Adrenal gland (tissue), 12 donors: ENCODE measurements around the gene EPB41L2. TPM values are rescaled to one million over a fixed set of nuclear protein-coding genes. Genes with fewer than 3 reads are reported as not detected.

ENCODE experiments used
- DNase-seq, 7 donors: peaks; one replicate each; pipeline ENCODE4 v3.0.0-alpha.2; 2019 to 2020
- H3K27ac ChIP-seq, 5 donors: fragments of 200-600 bp; sonication (generic) in 4 of 5; 1 replicate in 3 of 5; 2 replicates in 2 of 5; pipeline versions ENCODE4 v1.5.1 to v1.8.0; 2016 to 2020; ENCODE audit warnings: mild to moderate bottlenecking in 1 of 5
- H3K27me3 ChIP-seq: fragments of 200-600 bp; 2 replicates; pipeline ENCODE4 v1.8.0; 2021
- H3K36me3 ChIP-seq, 2 donors: fragments of 200-600 bp; replicated peaks in 1 of 2; 1 replicate in 1 of 2; 2 replicates in 1 of 2; pipeline versions ENCODE4 v1.5.1 to v1.8.0; 2018 to 2022
- H3K4me1 ChIP-seq, 2 donors: fragments of 200-600 bp; replicated peaks in 1 of 2; 1 replicate in 1 of 2; 2 replicates in 1 of 2; pipeline versions ENCODE4 v1.5.1 to v1.8.0; 2018 to 2021
- H3K4me3 ChIP-seq, 4 donors: fragments of 200-600 bp; sonication (generic) in 3 of 4; one replicate each; pipeline ENCODE4 v1.5.1; 2016 to 2018
- H3K9me3 ChIP-seq, 3 donors: fragments of 200-600 bp; sonication (generic) in 1 of 3; replicated peaks in 1 of 3; 1 replicate in 2 of 3; 2 replicates in 1 of 3; pipeline versions ENCODE4 v1.5.1 to v1.8.0; 2016 to 2021
- POLR2A ChIP-seq, 2 donors: fragments of 450-650 bp; IDR thresholded peaks; one replicate each; pipeline ENCODE4 v1.6.1; 2017; ENCODE audit warnings: antibody characterized with exemption in 2 of 2, mild to moderate bottlenecking in 2 of 2, moderate library complexity in 1 of 2
- WGBS, 4 donors: extraction: QIAGEN DNeasy Blood & Tissue Kit in 2 of 4; methylation state at CpG; one replicate each; pipeline versions ENCODE4 v1.1.5 to v1.1.7; 2013 to 2017; 5-methylcytosine and 5-hydroxymethylcytosine counted together
- intact Hi-C, 2 donors: fragments of 100-400 bp; cut with DNase I; formaldehyde crosslinking; loops; one replicate each; pipeline versions ENCODE4 v1.14.1 to v1.15.0; 2022 to 2023
- polyA plus RNA-seq, 3 donors: library from polyadenylated mRNA; stranded (reverse); fragments of 200-250 nt in 2 of 3; fragments of 350-450 nt in 1 of 3; fragmentation: Illumina TruSeq in 1 of 3; extraction: RNeasy Lipid Tissue Mini Kit (QIAGEN cat#74804) in 1 of 3; gene quantifications; one replicate each; pipeline ENCODE4 v1.2.3, GENCODE V29; 2013 to 2014
- total RNA-seq, 9 donors: library from RNA; depleted of rRNA in 4 of 9; stranded (reverse); fragments of >200 nt in 4 of 9; fragments of 120-200 nt in 1 of 9; fragmentation: NEBNext Ultra II Directional in 1 of 9; extraction: Animal tissue kit (Norgen Biotek cat#: 25700) in 1 of 9; gene quantifications; one replicate each; pipeline versions ENCODE4 v1.1.0 to v1.2.4, GENCODE V29; 2013 to 2023
- TF ChIP-seq, protein P1 (sequence below), 6 experiments: fragments of 450-650 bp in 4 of 6; fragments of 200-600 bp in 2 of 6; sonication (generic) in 1 of 6; IDR thresholded peaks; 1 replicate in 5 of 6; 2 replicates in 1 of 6; pipeline versions ENCODE4 v1.5.1 to v1.8.0; 2016 to 2021; ENCODE audit warnings: antibody characterized with exemption in 6 of 6, mild to moderate bottlenecking in 2 of 6, moderate library complexity in 1 of 6
- donor health status: healthy with polysubstance abuse.
- donor health status: Bipolar disorder and iron deficiency.
- donor health status: DM: yes; HTN: yes; CAD: no.
- donor health status: DM: no; HTN: no; CAD: no.
- donor health status: DM: no; HTN: no; CAD: no.
- donor health status: DM: yes; HTN: yes; CAD: no.

Gene EPB41L2
- total and polyA plus RNA-seq, 12 donors, result 30.6 to 101 (median 82.4) TPM

DNA sequence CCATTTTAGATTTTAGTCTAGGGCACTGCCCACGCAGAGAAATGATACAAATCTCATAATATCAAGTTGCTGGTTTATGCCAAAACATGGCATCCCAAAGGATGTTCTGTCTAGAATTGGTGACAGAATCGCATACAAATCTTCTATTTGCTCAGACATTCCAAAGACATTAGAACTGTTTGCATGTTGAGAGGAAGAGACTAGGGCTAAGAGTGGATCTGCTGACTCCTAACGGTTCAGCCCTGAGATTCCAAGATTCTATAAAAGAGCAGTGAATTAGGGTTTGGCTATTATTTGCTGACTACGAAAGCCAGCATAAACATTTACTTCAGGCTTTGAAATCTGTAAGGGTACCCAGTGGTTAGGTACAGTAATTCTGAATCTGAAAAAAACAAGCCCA lies 3.6 kb downstream of the EPB41L2 start:
- Histone ChIP-seq H3K36me3 (no peaks in the 10 kb centered on the region), H3K27ac (no peak overlapping the region), H3K9me3 (peaks cover 0 to 13% (median 0%) of the 10 kb centered on the region in 3 donors), H3K4me3 (no peak overlapping the region), H3K4me1 (peaks cover 4 to 6% of the 10 kb centered on the region in 2 donors), H3K27me3 (no peaks in the 10 kb centered on the region)
- no peak for TF ChIP-seq POLR2A (IDR thresholded peaks at IDR 0.05)
- TF ChIP-seq, protein P1, sequence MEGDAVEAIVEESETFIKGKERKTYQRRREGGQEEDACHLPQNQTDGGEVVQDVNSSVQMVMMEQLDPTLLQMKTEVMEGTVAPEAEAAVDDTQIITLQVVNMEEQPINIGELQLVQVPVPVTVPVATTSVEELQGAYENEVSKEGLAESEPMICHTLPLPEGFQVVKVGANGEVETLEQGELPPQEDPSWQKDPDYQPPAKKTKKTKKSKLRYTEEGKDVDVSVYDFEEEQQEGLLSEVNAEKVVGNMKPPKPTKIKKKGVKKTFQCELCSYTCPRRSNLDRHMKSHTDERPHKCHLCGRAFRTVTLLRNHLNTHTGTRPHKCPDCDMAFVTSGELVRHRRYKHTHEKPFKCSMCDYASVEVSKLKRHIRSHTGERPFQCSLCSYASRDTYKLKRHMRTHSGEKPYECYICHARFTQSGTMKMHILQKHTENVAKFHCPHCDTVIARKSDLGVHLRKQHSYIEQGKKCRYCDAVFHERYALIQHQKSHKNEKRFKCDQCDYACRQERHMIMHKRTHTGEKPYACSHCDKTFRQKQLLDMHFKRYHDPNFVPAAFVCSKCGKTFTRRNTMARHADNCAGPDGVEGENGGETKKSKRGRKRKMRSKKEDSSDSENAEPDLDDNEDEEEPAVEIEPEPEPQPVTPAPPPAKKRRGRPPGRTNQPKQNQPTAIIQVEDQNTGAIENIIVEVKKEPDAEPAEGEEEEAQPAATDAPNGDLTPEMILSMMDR (IDR thresholded peaks at IDR 0.05), result no peak
- 85 to 91% (median 90%) methylated on average over 4 of the region's 4 CpGs for WGBS, 4 donors
- no peak for DNase-seq
- intact Hi-C loops, result no loop called here

DNA sequence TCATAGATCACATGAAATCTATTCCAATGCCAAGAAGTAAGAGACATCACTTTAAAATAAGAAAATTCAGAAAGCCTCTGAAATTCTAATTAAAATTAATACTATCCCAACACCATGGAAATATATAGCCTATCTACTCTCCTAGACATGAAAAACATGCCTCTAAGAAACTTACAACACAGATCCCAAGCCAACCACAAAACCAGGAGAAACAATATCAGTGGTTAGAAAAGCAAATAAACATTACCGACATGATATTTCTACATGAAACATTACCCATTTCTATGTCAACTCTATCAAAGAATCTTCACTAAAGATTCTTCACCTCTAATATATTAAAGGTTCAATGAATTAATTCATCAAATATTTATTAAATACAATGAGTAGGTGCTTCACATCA lies 4.8 kb downstream of the EPB41L2 start:
- no peak for DNase-seq
- no peak for TF ChIP-seq POLR2A (IDR thresholded peaks at IDR 0.05)
- TF ChIP-seq, protein P1 (IDR thresholded peaks at IDR 0.05), result no peak
- Histone ChIP-seq H3K36me3 (no peaks in the 10 kb centered on the region), H3K27me3 (no peaks in the 10 kb centered on the region), H3K9me3 (peaks cover 0 to 23% (median 0%) of the 10 kb centered on the region in 3 donors), H3K4me3 (no peak overlapping the region), H3K4me1 (no peaks in the 10 kb centered on the region), H3K27ac (no peak overlapping the region)
- intact Hi-C loops, result no loop called here
- 66 to 94% (median 91%) methylated on average over 1 of the region's 1 CpG for WGBS, 4 donors

DNA sequence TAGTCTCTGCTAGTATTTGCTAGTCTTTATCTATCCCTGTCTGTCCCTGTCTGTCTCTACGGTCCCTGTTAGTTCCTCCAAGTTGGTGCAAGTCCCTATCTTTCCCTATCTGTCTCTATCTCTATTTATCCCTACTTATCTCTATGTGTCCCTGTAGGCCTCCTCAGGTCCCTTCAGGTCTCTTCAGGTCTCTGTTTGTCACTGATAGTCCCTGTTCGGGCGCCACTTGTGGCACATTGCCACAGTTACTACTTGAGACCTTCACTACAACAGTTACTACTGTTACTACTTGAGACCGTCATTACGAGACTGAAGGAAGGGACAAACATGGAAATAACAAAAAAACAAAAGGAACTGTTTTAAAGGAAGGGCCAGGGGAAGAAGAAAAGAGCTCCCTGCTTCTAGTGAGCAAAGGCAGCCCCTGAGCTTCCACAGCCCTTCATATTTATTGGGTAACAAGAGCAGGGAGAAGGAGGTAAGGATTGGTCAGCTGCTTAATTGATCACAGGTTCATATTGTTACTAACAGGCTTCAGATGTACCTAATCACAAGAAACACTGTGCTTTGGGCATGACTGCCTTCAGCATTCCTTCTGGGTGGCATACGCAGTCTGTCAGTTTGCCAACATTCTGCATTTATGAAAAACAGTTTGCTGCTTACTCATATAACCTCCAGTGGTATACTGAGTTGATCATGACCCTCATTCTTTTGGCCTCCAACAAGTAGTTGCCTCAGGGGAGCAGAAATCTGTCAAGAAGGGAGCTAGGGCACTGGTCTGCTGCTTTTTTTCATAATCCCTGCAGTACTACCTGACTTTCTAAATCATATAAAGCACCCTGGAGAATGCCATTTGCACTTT lies 8.4 kb downstream of the EPB41L2 start:
- no peak for DNase-seq
- Histone ChIP-seq H3K27me3 (no peaks in the 10 kb centered on the region), H3K9me3 (peaks cover 0 to 23% (median 0%) of the 10 kb centered on the region in 3 donors), H3K4me1 (no peaks in the 10 kb centered on the region), H3K4me3 (no peak overlapping the region), H3K27ac (no peak overlapping the region), H3K36me3 (no peaks in the 10 kb centered on the region)
- TF ChIP-seq POLR2A (IDR thresholded peaks at IDR 0.05), result no peak
- TF ChIP-seq, protein P1 (IDR thresholded peaks at IDR 0.05), result no peak
- 94 to 99% (median 96%) methylated on average over 6 of the region's 6 CpGs for WGBS, 4 donors
- intact Hi-C loops, result loop anchor here in 1 of 2 donors (5.0 kb wide), 1 partner anchor 57 kb away; no protein-coding TSS in a partner anchor

DNA sequence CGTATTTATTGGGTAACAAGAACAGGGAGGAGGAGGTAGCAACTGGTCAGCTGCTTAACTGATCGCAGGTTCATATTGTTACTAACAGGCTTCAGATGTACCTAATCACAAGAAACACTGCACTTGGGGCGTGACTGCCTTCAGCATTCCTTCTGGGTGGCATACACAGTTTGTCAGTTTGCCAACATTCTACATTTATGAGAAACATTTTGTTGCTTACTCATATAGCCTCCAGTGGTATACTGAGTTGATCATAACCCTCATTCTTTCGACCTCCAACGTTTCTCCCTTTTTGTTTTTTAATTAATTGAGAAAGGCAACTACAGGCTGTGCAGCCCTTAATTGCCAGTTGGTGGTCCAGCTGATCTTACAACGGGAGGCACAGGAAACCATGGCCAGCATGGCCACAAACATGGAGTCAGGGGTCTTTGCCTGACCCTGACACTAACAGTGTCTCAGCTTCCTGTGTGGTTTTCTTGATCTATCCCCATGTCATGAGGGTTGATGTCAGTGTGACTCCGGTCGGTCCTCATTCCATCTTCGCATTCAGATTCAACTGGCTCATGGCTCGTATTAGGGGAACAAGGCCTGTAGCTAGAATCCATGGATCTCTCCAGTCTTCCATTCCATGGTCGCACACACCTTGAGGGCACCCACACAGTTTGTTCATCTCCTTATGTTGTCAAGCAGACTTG lies 9.4 kb downstream of the EPB41L2 start:
- no peak for TF ChIP-seq POLR2A (IDR thresholded peaks at IDR 0.05)
- TF ChIP-seq, protein P1 (IDR thresholded peaks at IDR 0.05), result no peak
- Histone ChIP-seq H3K9me3 (peaks cover 0 to 23% (median 0%) of the 10 kb centered on the region in 3 donors), H3K27ac (no peak overlapping the region), H3K4me3 (no peak overlapping the region), H3K4me1 (no peaks in the 10 kb centered on the region), H3K27me3 (no peaks in the 10 kb centered on the region), H3K36me3 (no peaks in the 10 kb centered on the region)
- 95 to 99% (median 97%) methylated on average over 11 of the region's 11 CpGs for whole genome bisulfite sequencing, 4 donors
- intact Hi-C loops, result loop anchor here in 1 of 2 donors (5.0 kb wide), 1 partner anchor 56 kb away; no protein-coding TSS in a partner anchor
- no peak for DNase-seq
